BJ (cell line): ENCODE data around the gene CDC20. TPM values are rescaled to one million over a fixed set of nuclear protein-coding genes. Genes with fewer than 3 reads are reported as not detected.
"Not testable (repeated sequence)": the region's sequence is repeated elsewhere in the genome, so short reads cannot be mapped to it uniquely, and the experiment has no call there.

Experiments
- CTCF ChIA-PET: fragments of 350-600 bp; formaldehyde crosslinking; extraction: SDS; loops from one replicate; lab custom pipeline; 2021; ENCODE audit warnings: antibody characterized with exemption, inconsistent platforms; lab: Yijun Ruan, JAX
- POLR2A ChIA-PET: fragments of 300-600 bp; sonication (Branson Sonifier 250); formaldehyde crosslinking; extraction: SDS; loops from one replicate; lab custom pipeline; 2021; ENCODE audit warnings: antibody characterized with exemption; lab: Charles Lee
- DNase-seq: peaks from one replicate; pipeline ENCODE4 v3.0.0-alpha.2; 2011; ENCODE audit warnings: low read depth
- H3K27me3 ChIP-seq: 2 replicates; pipeline ENCODE4 v1.6.0; 2011; ENCODE audit warnings: low read length; ENCODE audit not compliant: control insufficient read depth, insufficient read depth
- H3K36me3 ChIP-seq: 2 replicates; pipeline ENCODE4 v1.5.1; 2011; ENCODE audit warnings: low read length; ENCODE audit not compliant: control insufficient read depth, insufficient read depth
- H3K4me3 ChIP-seq: 2 replicates; pipeline ENCODE4 v1.5.1; 2011; ENCODE audit warnings: low read depth, mild to moderate bottlenecking, control low read depth, low read length
- polyA plus RNA-seq: library from polyadenylated mRNA; depleted of rRNA; stranded (reverse); fragments of >200 nt; gene quantifications from 2 replicates; pipeline ENCODE4 v1.2.3, GENCODE V29; 2011
- TF ChIP-seq, protein P1 (sequence below): IDR thresholded peaks from 2 replicates; pipeline ENCODE4 v1.5.1; 2011; ENCODE audit warnings: low read depth, mild to moderate bottlenecking, control low read depth, inconsistent platforms, low read length, moderate library complexity; ENCODE audit not compliant: insufficient read depth

Gene CDC20
- polyA plus RNA-seq, 1 experiment: 107 TPM

DNA sequence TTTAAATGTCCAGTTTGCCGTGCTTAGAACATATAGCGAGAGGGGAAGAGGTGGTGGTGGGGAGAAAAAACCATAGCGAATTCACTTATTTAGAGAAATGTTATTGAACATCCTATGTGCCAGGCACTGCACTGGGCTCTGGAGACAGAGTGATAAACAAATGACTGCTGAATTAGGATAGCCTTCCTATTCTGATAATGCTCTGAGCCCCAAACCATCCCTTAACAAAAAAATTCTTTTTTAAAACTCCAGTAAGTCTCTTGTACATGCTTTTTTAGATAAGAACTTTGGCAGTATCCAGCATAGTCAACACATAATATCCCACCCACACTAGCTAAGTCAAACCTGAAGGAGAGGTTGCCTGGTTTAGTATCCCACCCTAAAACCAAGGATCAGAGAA, 39.4 kb downstream of the CDC20 start:
- ChIA-PET POLR2A (no interaction called here), CTCF (interaction anchor here (0.8 kb wide), 1 partner anchor 10 kb away, joined by 6 read pairs; no protein-coding TSS in a partner anchor)
- DNase-seq: no peak
- TF ChIP-seq, protein P1, sequence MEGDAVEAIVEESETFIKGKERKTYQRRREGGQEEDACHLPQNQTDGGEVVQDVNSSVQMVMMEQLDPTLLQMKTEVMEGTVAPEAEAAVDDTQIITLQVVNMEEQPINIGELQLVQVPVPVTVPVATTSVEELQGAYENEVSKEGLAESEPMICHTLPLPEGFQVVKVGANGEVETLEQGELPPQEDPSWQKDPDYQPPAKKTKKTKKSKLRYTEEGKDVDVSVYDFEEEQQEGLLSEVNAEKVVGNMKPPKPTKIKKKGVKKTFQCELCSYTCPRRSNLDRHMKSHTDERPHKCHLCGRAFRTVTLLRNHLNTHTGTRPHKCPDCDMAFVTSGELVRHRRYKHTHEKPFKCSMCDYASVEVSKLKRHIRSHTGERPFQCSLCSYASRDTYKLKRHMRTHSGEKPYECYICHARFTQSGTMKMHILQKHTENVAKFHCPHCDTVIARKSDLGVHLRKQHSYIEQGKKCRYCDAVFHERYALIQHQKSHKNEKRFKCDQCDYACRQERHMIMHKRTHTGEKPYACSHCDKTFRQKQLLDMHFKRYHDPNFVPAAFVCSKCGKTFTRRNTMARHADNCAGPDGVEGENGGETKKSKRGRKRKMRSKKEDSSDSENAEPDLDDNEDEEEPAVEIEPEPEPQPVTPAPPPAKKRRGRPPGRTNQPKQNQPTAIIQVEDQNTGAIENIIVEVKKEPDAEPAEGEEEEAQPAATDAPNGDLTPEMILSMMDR: no peak
- Histone ChIP-seq H3K27me3 (no peaks in the 10 kb centered on the region), H3K36me3 (peaks cover 6% of the 10 kb centered on the region), H3K4me3 (no peak overlapping the region)

DNA sequence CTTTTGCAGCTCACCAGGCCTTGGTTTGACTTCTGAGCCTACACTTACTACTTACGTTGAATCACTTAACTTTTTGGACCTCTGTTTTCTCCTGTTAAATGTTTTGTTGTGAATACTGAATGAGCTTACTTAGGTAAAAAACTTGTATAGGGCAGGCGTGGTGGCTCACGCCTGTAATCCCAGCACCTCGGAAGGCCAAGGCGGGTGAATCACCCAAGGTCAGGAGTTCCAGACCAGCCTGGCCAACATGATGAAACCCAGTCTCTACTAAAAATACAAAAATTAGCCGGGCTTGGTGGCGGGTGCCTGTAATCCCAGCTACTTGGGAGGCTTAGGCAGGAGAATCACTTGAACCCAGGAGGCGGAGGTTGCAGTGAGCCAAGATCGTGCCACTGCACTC, 41.7 kb downstream of the CDC20 start:
- POLR2A ChIA-PET, DNase-seq, H3K27me3 ChIP-seq, CTCF ChIA-PET, H3K4me3 ChIP-seq: not testable (repeated sequence)
- H3K36me3 ChIP-seq: peaks cover 11% of the 10 kb centered on the region

DNA sequence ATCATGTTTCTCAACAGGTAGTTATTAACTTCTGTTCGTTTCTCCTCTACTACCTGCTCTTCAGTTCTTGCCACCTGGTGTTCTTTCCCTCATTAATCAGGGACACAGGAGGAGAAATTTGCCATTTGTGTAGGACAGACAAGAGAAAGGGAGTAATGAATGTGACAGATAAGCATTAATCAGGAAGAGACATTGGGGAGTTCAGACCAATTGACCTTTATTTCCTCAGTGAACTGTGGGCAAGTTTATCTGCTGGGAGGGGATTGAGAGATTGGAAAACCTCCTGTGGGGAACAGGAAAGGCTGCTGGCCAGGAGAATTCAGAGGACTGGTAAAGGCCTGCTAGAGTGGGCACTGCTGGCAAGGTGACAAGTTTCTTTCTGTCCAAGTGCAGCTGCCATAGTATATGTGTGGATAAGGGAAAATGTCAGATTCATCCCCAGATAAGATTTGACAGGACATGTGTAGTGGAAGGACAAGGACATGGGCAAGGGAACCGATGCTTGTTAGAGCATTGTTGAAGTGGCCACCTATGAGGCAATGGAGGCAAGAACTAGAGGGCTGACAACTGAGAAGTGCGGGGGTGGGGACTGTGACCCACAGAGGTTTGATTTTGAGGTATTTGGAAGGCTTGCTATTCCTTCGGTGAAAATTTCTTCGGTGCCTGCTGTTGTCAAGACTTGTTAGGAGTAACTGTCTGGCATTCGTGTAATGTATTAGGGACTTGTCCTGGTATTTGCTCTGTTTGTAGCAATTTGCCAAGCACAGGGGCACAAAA, 43.5 kb downstream of the CDC20 start:
- POLR2A ChIA-PET: no interaction called here
- no peak overlapping the region for H3K4me3 ChIP-seq
- CTCF ChIA-PET: interaction anchor here (0.6 kb wide), 1 partner anchor 9 kb away, joined by 3 read pairs; no protein-coding TSS in a partner anchor
- no peak for DNase-seq
- no peaks in the 10 kb centered on the region for H3K27me3 ChIP-seq
- TF ChIP-seq, protein P1: no peak
- H3K36me3 ChIP-seq: peaks cover 16% of the 10 kb centered on the region

DNA sequence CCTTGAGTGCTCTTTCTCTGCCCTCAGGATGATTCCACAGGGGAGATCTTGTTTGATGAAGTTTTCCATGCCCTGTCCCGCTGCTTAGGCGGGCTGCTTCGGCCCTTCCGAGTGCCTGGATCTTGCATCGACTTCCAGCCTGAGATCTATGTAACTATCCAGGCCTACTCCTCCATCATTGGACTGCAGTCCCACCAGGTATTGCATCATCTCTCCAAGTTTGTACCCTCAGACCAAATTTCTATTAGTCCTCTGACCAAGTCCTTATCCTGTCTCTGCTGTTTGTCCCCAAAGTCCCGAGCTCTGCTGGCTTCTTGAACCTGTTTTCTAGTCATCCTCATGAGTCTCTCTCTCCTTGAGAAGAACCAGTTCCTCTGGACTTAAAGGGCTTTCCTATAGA, 45.6 kb downstream of the CDC20 start:
- Histone ChIP-seq H3K4me3 (no peak overlapping the region), H3K27me3 (no peaks in the 10 kb centered on the region), H3K36me3 (peaks cover 20% of the 10 kb centered on the region)
- DNase-seq: no peak
- POLR2A ChIA-PET: no interaction called here
- CTCF ChIA-PET: interaction anchor here (1.8 kb wide), 1 partner anchor 10 kb away, joined by 5 read pairs; no protein-coding TSS in a partner anchor
- TF ChIP-seq, protein P1: no peak

DNA sequence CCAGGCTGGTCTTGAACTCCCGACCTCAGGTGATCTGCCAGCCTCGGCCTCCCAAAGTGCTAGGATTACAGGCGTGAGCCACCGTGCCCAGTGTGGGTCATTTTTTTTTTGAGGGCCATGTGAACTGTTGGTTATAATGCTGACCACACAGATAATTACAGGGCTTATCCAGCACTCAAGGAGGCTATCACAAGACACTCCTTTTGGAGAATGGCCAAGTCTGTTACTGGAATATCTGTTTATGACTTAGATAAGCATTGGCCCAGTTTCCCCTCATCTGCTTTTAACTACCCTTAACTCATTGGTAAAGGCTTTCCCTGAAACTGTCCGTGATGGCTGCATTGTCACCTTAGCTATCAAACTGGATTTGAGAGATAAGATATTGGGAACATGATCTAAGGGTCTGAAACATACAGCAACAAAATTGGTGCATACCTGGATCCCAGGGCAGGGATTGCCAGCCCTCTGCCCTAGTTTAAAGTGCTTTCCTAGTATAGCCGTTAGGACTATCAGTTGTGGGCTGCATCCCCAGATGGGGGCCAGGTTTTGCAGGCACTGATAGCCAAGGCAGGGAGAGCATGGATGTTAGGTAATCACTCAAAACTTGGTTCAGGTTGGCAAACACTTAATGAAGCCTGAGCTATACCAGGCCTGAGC, 46.6 kb downstream of the CDC20 start:
- POLR2A ChIA-PET: no interaction called here
- Histone ChIP-seq H3K27me3 (no peaks in the 10 kb centered on the region), H3K36me3 (peaks cover 20% of the 10 kb centered on the region), H3K4me3 (no peak overlapping the region)
- no peak for DNase-seq
- CTCF ChIA-PET: interaction anchor here (1.8 kb wide), 1 partner anchor 11 kb away, joined by 5 read pairs; no protein-coding TSS in a partner anchor
- TF ChIP-seq, protein P1: no peak
